HUES48 (cell line): ENCODE results near the gene UFSP1.

Experiments used
- H3K27ac ChIP-seq: one replicate; pipeline ENCODE4 v1.7.0; 2013; ENCODE audit warnings: low read depth, low read length, inconsistent platforms
- H3K27me3 ChIP-seq: 2 replicates; pipeline ENCODE4 v1.6.1; 2013; ENCODE audit warnings: mild to moderate bottlenecking, low read length; ENCODE audit not compliant: control insufficient read depth, insufficient read depth
- H3K36me3 ChIP-seq: 2 replicates; pipeline ENCODE4 v1.6.1; 2013; ENCODE audit warnings: low read length; ENCODE audit not compliant: control insufficient read depth, insufficient read depth
- H3K4me1 ChIP-seq: 2 replicates; pipeline ENCODE4 v1.6.1; 2013; ENCODE audit warnings: mild to moderate bottlenecking, low read length; ENCODE audit not compliant: control insufficient read depth, insufficient read depth
- H3K4me3 ChIP-seq: 2 replicates; pipeline ENCODE4 v1.5.1; 2013; ENCODE audit warnings: mild to moderate bottlenecking, low read depth, low read length
- H3K9ac ChIP-seq: 2 replicates; pipeline ENCODE4 v1.6.1; 2013; ENCODE audit warnings: mild to moderate bottlenecking, low read depth, low read length, moderate library complexity
- H3K9me3 ChIP-seq: 2 replicates; pipeline ENCODE4 v1.6.1; 2013; ENCODE audit warnings: low read length; ENCODE audit not compliant: control insufficient read depth, insufficient read depth

The UFSP1 gene

DNA sequence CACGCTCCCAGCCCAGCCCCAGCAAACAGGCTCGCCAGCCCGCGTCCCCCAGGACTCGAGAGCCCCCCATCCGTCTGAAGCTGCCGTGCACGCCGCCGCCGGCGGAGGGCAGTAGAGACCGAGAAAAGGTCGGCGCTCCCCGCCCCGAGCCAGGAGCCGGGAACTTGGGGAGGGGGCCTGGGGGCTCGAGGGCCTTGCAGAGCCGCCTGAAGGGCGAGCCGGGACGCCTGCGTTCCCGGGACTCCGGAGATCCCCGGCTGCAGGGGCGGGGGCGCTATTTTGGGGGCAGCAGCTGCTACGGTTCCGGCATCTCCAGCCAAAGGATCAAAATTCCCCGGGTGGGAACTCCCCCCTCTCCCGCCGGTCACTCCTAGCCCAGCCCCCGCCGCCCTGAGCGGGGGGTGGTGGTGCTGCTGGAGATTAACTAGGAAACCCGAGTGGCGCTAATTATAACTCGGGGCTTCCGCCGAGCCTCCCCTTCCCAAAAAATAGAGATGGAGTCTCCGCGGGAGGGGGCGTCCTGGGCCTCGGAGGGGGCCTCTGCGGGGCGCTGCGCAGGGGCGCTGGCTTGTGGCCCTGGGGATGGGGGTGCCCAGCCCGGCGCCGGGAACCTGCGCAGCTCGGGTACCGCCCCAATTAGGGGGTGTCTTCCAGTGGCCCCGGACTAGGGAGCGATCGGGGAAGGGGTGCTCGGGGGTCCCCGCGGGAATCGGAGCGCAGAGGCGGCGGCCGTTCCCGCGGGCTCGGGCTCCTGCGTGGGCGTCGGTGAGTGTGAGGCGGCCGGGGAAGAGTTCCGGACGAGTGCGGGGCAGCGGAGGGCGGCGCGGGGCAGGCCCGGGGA, 5.6 kb upstream of the UFSP1 start:
- no peaks in the 10 kb centered on the region for H3K36me3 ChIP-seq

DNA sequence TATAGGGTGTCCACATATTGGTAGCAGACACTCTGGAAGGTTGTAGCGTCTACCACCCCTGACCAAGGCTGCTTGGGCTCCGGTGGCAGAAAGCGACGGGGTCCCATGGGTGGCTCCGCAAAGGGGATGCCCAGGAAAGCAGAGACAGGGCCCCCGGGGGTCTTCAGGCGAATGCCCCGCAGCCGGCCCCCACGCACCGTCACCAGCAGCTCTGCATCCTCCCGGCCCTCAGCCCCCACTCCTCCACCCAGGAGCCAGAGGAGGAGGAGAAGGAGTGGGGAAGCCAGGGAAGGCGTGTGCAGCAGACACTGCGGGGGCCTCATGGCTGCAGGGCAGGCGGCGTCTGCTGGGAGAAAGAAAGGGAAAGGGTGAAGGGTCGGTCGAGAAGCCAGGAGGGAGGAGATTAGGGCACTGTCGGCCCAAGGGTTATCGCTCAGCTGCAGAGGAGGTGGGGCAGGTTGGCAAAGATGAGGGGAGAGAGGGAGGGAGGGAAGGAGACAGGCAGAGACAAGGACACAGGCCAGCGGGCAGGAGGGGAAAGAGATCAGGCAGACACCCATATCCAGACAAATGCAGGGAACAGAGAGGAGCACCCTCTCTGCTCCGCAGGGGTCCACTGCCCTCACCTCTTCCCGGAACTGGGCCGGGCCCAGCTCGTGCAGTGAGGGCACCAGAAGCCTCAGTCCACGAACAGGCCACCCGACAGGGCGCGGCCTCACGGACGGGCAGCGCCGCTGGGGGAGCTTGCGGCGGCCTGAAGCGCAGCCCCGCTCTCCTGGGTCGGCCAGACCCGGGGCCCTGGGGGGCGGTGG, 4.6 kb upstream of the UFSP1 start:
- Histone ChIP-seq H3K36me3 (no peaks in the 10 kb centered on the region), H3K4me3 (peak overlapping the region; percentile 62; the same call in 1 of the 2 replicates), H3K27me3 (peaks cover 15% of the 10 kb centered on the region), H3K27ac (no peak overlapping the region), H3K9me3 (no peaks in the 10 kb centered on the region), H3K4me1 (peaks cover 6% of the 10 kb centered on the region; the same call in 1 of the 2 replicates), H3K9ac (no peak overlapping the region)

More for the DNA sequence above, 5.6 kb upstream of the UFSP1 start:
- Histone ChIP-seq H3K27ac (no peak overlapping the region), H3K4me1 (peaks cover 6% of the 10 kb centered on the region; the same call in 1 of the 2 replicates), H3K4me3 (peak overlapping the region; percentile 62), H3K9ac (no peak overlapping the region), H3K27me3 (peaks cover 15% of the 10 kb centered on the region), H3K9me3 (no peaks in the 10 kb centered on the region)

- peaks cover 6% of the 10 kb centered on the region; the same call in 1 of the 2 replicates for H3K4me1 ChIP-seq
- no peak overlapping the region for H3K27ac ChIP-seq
- H3K9me3 ChIP-seq = no peaks in the 10 kb centered on the region
- peaks cover 15% of the 10 kb centered on the region for H3K27me3 ChIP-seq
- H3K36me3 ChIP-seq = peaks cover 4% of the 10 kb centered on the region
- no peak overlapping the region for H3K9ac ChIP-seq
- no peak overlapping the region for H3K4me3 ChIP-seq
These were observed 3.9 kb upstream of the UFSP1 start for GRCh38 chr7:100893318-100893895.

- H3K27me3 ChIP-seq = peaks cover 15% of the 10 kb centered on the region
These were observed 3.1 kb upstream of the UFSP1 start for GRCh38 chr7:100892364-100893317.

GRCh38 chr7:100891568-100892247, 2.2 kb upstream of the UFSP1 start:
- Histone ChIP-seq H3K36me3 (peaks cover 21% of the 10 kb centered on the region), H3K9me3 (no peaks in the 10 kb centered on the region), H3K9ac (no peak overlapping the region), H3K4me1 (peaks cover 6% of the 10 kb centered on the region; the same call in 1 of the 2 replicates), H3K27ac (peak overlapping the region; percentile 96), H3K4me3 (peak overlapping the region; percentile 66), H3K27me3 (peaks cover 14% of the 10 kb centered on the region)

More at GRCh38 chr7:100892364-100893317, 3.1 kb upstream of the UFSP1 start:
- Histone ChIP-seq H3K9ac (no peak overlapping the region), H3K27ac (no peak overlapping the region), H3K4me1 (peaks cover 6% of the 10 kb centered on the region; the same call in 1 of the 2 replicates), H3K4me3 (no peak overlapping the region), H3K9me3 (no peaks in the 10 kb centered on the region), H3K36me3 (peaks cover 12% of the 10 kb centered on the region)

GRCh38 chr7:100890653-100891567, 1.4 kb upstream of the UFSP1 start:
- Histone ChIP-seq H3K4me3 (peak overlapping the region; percentile 66), H3K9me3 (no peaks in the 10 kb centered on the region), H3K9ac (peak overlapping the region; percentile 65), H3K36me3 (peaks cover 29% of the 10 kb centered on the region), H3K4me1 (peaks cover under 1% of the 10 kb centered on the region; the same call in 1 of the 2 replicates), H3K27ac (peak overlapping the region; percentile 96), H3K27me3 (peaks cover 6% of the 10 kb centered on the region)

DNA sequence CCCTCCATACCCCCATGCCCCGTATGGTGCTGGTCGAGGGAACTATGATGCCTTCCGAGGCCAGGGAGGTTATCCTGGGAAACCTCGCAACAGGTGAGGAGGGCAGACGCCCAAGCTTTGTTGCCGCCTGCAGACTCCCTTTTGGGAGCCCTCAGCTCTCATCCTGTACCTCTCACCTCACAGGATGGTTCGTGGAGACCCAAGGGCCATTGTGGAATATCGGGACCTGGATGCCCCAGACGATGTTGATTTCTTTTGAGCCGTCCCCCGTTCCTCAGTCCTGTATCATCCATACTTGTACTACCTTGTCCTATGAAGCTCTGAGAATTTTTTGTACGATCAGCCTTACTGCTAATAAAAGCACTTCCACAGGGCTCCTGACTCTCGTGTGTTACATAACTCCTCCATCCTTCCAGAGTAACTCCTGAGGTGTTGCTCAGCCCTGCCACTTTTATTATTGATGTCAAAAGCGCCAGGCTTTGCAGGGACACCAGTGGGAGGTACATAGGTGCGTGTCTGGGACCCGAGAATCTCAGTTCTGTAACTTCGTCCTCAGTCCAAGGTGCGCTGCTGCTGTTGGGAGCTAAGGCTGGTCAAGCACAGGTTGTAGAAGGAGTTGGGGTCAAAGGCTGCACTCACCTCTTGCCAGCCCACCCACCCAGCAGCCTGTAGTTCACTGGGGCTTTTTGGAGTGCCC, 1.1 kb downstream of the UFSP1 start:
- Histone ChIP-seq H3K27me3 (no peaks in the 10 kb centered on the region), H3K9ac (peak overlapping the region; percentile 93; the same call in 1 of the 2 replicates), H3K4me3 (peak overlapping the region; percentile 86), H3K4me1 (no peaks in the 10 kb centered on the region), H3K27ac (peak overlapping the region; percentile 95), H3K9me3 (no peaks in the 10 kb centered on the region), H3K36me3 (peaks cover 54% of the 10 kb centered on the region)

GRCh38 chr7:100887516-100888290, 1.8 kb downstream of the UFSP1 start:
- no peaks in the 10 kb centered on the region for H3K9me3 ChIP-seq
- no peaks in the 10 kb centered on the region for H3K27me3 ChIP-seq
- H3K36me3 ChIP-seq = peaks cover 61% of the 10 kb centered on the region
- no peaks in the 10 kb centered on the region for H3K4me1 ChIP-seq
- peak overlapping the region; percentile 12 for H3K27ac ChIP-seq
- peak overlapping the region; percentile 86 for H3K4me3 ChIP-seq
- no peak overlapping the region for H3K9ac ChIP-seq
